GM23338 (cell line): ENCODE measurements around the gene PKD1L1. TPM values are rescaled to one million over a fixed set of nuclear protein-coding genes. Genes with fewer than 3 reads are reported as not detected.

Experiments
- ATAC-seq: fragments of 200-7000 bp; cut with Tn5 transposase; 3 replicates; pipeline ENCODE4 v1.9.1; 2020
- DNase-seq: peaks from one replicate; pipeline ENCODE4 v3.0.0-alpha.2; 2015; ENCODE audit warnings: low spot score
- H2AFZ ChIP-seq: fragments of 200-600 bp; sonication (generic); 2 replicates; pipeline ENCODE4 v1.8.0; 2016; ENCODE audit warnings: antibody characterized with exemption, mild to moderate bottlenecking, moderate library complexity
- H3F3A ChIP-seq: fragments of 200-600 bp; sonication (generic); replicated peaks from 2 replicates; pipeline ENCODE4 v1.8.0; 2017; ENCODE audit warnings: antibody characterized with exemption, mixed run types, low read depth
- H3K27ac ChIP-seq: fragments of 200-600 bp; sonication (generic); 2 replicates; pipeline ENCODE4 v1.6.1; 2016; ENCODE audit warnings: low read depth
- H3K27me3 ChIP-seq: fragments of 200-600 bp; sonication (generic); 2 replicates; pipeline ENCODE4 v1.8.0; 2016; ENCODE audit warnings: mild to moderate bottlenecking, mixed run types, moderate library complexity; ENCODE audit not compliant: insufficient read depth
- H3K36me3 ChIP-seq: fragments of 200-600 bp; sonication (generic); 2 replicates; pipeline ENCODE4 v1.8.0; 2016; ENCODE audit warnings: mild to moderate bottlenecking; ENCODE audit not compliant: insufficient read depth
- H3K4me1 ChIP-seq: fragments of 200-600 bp; sonication (generic); 2 replicates; pipeline ENCODE4 v1.8.0; 2016; ENCODE audit warnings: mild to moderate bottlenecking, moderate library complexity; ENCODE audit not compliant: insufficient read depth
- H3K4me2 ChIP-seq: fragments of 200-600 bp; sonication (generic); 2 replicates; pipeline ENCODE4 v1.7.1; 2017; ENCODE audit warnings: mixed run types
- H3K4me3 ChIP-seq: fragments of 200-600 bp; sonication (generic); 2 replicates; pipeline ENCODE4 v1.6.1; 2016; ENCODE audit warnings: mixed run types
- H3K79me2 ChIP-seq: fragments of 200-600 bp; sonication (generic); replicated peaks from 2 replicates; pipeline ENCODE4 v1.8.0; 2017; ENCODE audit warnings: mild to moderate bottlenecking; ENCODE audit not compliant: insufficient read depth
- H3K9me2 ChIP-seq: fragments of 200-600 bp; sonication (generic); 2 replicates; pipeline ENCODE4 v1.8.0; 2017; ENCODE audit not compliant: insufficient read depth
- H4K20me1 ChIP-seq: fragments of 200-600 bp; sonication (generic); replicated peaks from 2 replicates; pipeline ENCODE4 v1.8.0; 2017; ENCODE audit warnings: mild to moderate bottlenecking; ENCODE audit not compliant: insufficient read depth
- H3K27ac Mint-ChIP-seq: 2 replicates; pipeline ENCODE4 v1.8.0; 2020; ENCODE audit warnings: inconsistent platforms, mild to moderate bottlenecking, moderate library complexity, mixed read lengths
- H3K27me3 Mint-ChIP-seq: 3 replicates; pipeline ENCODE4 v1.8.0; 2022; ENCODE audit warnings: low read depth, mild to moderate bottlenecking, moderate library complexity, mixed read lengths, inconsistent platforms; ENCODE audit not compliant: insufficient read depth, poor library complexity
- H3K36me3 Mint-ChIP-seq: 3 replicates; pipeline ENCODE4 v1.8.0; 2021; ENCODE audit warnings: low read depth, mild to moderate bottlenecking, inconsistent platforms, moderate library complexity, mixed read lengths
- H3K4me1 Mint-ChIP-seq: 3 replicates; pipeline ENCODE4 v1.8.0; 2020; ENCODE audit warnings: mild to moderate bottlenecking, inconsistent platforms, mixed read lengths
- H3K4me3 Mint-ChIP-seq: 3 replicates; pipeline ENCODE4 v1.8.0; 2021; ENCODE audit warnings: moderate library complexity, mild to moderate bottlenecking, inconsistent platforms, mixed read lengths
- H3K9me3 Mint-ChIP-seq: 3 replicates; pipeline ENCODE4 v1.8.0; 2020; ENCODE audit warnings: moderate library complexity, mild to moderate bottlenecking, inconsistent platforms, mixed read lengths
- EZH2 ChIP-seq: fragments of 200-600 bp; sonication (generic); IDR thresholded peaks from one replicate; pipeline ENCODE4 v1.8.0; 2017; ENCODE audit warnings: antibody characterized with exemption, mild to moderate bottlenecking, low read depth; ENCODE audit not compliant: unreplicated experiment
- NANOG ChIP-seq: IDR thresholded peaks from 2 replicates; pipeline ENCODE4 v1.6.1; 2016; ENCODE audit warnings: antibody characterized with exemption, borderline replicate concordance
- REST ChIP-seq: IDR thresholded peaks from one replicate; pipeline ENCODE4 v1.6.1; 2018; ENCODE audit warnings: antibody characterized with exemption; ENCODE audit not compliant: unreplicated experiment
- ZNF462 ChIP-seq: fragments of 250-450 bp; sonication (Bioruptor Pico); IDR thresholded peaks from 2 replicates; pipeline ENCODE4 v1.5.0; 2020; ENCODE audit warnings: mild to moderate bottlenecking, moderate library complexity
- polyA plus RNA-seq: library from polyadenylated mRNA; unstranded; fragments of >200 nt; fragmentation: Nextera tagmentation; extraction: Ambion mirVana; gene quantifications from 2 replicates; pipeline ENCODE4 v1.2.1, GENCODE V29; 2016
- total RNA-seq: library from RNA; depleted of rRNA; stranded (reverse); fragments of >200 nt; shearing (Covaris generic); gene quantifications from 2 replicates; pipeline ENCODE4 v1.2.3, GENCODE V29; 2014

PKD1L1 gene
- total and polyA plus RNA-seq, 2 experiments from 2014 or later, result 0.03 TPM; not detected in 1

- TF ChIP-seq ZNF462, result no peak
- no peak for TF ChIP-seq EZH2
Observed at GRCh38 chr7:47791682-47792081, 156.6 kb downstream of the PKD1L1 start (continued).

GRCh38 chr7:47788083-47788482, 160.2 kb downstream of the PKD1L1 start:
- no peak overlapping the region for H3K4me2 ChIP-seq
- no peaks in the 10 kb centered on the region for H3K79me2 ChIP-seq
- Mint-ChIP-seq H3K9me3 (no peaks in the 10 kb centered on the region), H3K4me1 (peaks cover 9% of the 10 kb centered on the region), H3K27ac (no peak overlapping the region), H3K36me3 (no peaks in the 10 kb centered on the region), H3K27me3 (no peaks in the 10 kb centered on the region), H3K4me3 (no peak overlapping the region)
- no peaks in the 10 kb centered on the region for H3K36me3 ChIP-seq
- no peaks in the 10 kb centered on the region for H3K27me3 ChIP-seq
- ATAC-seq (no peak), DNase-seq (no peak)
- no peak overlapping the region for H3K27ac ChIP-seq
- no peak overlapping the region for H3K4me3 ChIP-seq
- no peak overlapping the region for H2AFZ ChIP-seq
- no peaks in the 10 kb centered on the region for H3F3A ChIP-seq
- H3K9me2 ChIP-seq, result no peaks in the 10 kb centered on the region
- no peaks in the 10 kb centered on the region for H4K20me1 ChIP-seq
- H3K4me1 ChIP-seq, result no peaks in the 10 kb centered on the region
- TF ChIP-seq EZH2 (no peak), ZNF462 (no peak), REST (no peak), NANOG (no peak)
